Measurements from ENCODE around the gene ABCC1. TPM values are rescaled to one million over a fixed set of nuclear protein-coding genes. Genes with fewer than 3 reads are reported as not detected.

ABCC1 gene
- polyA plus RNA-seq, 1 donor from 2014 or later, result 3.0 TPM

DNA sequence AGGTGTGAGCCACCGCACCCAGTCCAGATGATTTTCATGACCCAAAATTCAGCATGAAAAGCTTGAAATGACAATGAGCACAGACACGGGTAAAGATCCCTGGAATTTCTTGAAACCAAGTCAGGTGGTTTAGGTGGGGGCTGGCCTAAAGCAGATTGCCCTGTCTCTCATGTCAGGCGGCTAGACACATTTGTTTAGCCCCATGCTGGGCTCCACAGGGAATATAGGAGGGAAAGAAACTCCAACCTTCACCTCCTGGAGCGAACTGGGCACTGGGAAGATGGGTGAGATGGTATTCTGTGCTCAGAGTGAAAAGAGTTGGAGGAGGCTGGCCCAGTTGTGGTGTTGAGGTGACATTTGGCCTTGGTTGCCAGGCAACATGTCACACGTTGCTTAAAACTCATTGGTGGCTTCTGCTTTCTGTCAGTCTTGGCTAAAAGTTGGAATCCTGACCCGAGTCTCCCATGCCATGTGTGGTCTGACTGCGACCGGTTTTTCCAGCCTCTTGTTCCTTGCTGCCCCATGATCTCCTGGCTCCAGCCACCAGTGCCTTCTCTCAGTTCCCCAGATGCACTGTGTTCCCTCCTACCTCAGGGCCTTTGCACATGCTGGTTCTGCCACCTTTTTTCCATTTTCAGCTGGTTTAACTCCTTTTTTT is 160.2 kb downstream of the ABCC1 start:
- Histone ChIP-seq H3K79me2 (replicated peaks; ENCODE audit: insufficient read depth, low read length) (no peaks in the 10 kb centered on the region), H3K9ac (ENCODE audit: low read length) (no peak overlapping the region), H4K20me1 (ENCODE audit: insufficient read depth) (no peaks in the 10 kb centered on the region), H3K4me3 (ENCODE audit: low read length) (no peak overlapping the region), H2AFZ (ENCODE audit: low read depth, low read length) (no peak overlapping the region), H3K36me3 (ENCODE audit: insufficient read depth, low read length) (no peaks in the 10 kb centered on the region), H3K27me3 (ENCODE audit: insufficient read depth, low read depth, low read length) (no peaks in the 10 kb centered on the region), H3K27ac (ENCODE audit: low read length) (no peak overlapping the region), H3K9me2 (ENCODE audit: insufficient read depth, low read length) (no peaks in the 10 kb centered on the region), H3K9me3 (ENCODE audit: low read length) (no peaks in the 10 kb centered on the region), H3K4me2 (ENCODE audit: low read length) (no peak overlapping the region), H3F3A (ENCODE audit: insufficient read depth, low read length, poor library complexity, severe bottlenecking) (no peaks in the 10 kb centered on the region)
- TF ChIP-seq, protein P1, sequence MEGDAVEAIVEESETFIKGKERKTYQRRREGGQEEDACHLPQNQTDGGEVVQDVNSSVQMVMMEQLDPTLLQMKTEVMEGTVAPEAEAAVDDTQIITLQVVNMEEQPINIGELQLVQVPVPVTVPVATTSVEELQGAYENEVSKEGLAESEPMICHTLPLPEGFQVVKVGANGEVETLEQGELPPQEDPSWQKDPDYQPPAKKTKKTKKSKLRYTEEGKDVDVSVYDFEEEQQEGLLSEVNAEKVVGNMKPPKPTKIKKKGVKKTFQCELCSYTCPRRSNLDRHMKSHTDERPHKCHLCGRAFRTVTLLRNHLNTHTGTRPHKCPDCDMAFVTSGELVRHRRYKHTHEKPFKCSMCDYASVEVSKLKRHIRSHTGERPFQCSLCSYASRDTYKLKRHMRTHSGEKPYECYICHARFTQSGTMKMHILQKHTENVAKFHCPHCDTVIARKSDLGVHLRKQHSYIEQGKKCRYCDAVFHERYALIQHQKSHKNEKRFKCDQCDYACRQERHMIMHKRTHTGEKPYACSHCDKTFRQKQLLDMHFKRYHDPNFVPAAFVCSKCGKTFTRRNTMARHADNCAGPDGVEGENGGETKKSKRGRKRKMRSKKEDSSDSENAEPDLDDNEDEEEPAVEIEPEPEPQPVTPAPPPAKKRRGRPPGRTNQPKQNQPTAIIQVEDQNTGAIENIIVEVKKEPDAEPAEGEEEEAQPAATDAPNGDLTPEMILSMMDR (IDR thresholded peaks at IDR 0.05; ENCODE audit: poor library complexity, severe bottlenecking), result no peak
- TF ChIP-seq EP300 (conservative IDR thresholded peaks at IDR 0.05; ENCODE audit: poor library complexity, severe bottlenecking) (no peak), POLR2AphosphoS5 (IDR thresholded peaks at IDR 0.05) (no peak), EZH2 (IDR thresholded peaks at IDR 0.05; ENCODE audit: borderline replicate concordance, insufficient read depth, low read length, poor library complexity, severe bottlenecking) (no peak), SMC3 (conservative IDR thresholded peaks at IDR 0.05; ENCODE audit: poor library complexity) (no peak), RAD21 (conservative IDR thresholded peaks at IDR 0.05) (no peak), REST (IDR thresholded peaks at IDR 0.05; ENCODE audit: borderline replicate concordance) (no peak), MXI1 (conservative IDR thresholded peaks at IDR 0.05; ENCODE audit: poor library complexity, severe bottlenecking) (no peak), TAF1 (IDR thresholded peaks at IDR 0.05; ENCODE audit: low read depth) (no peak)

- Histone ChIP-seq H3K9me3 (ENCODE audit: low read length) (no peaks in the 10 kb centered on the region), H4K20me1 (ENCODE audit: insufficient read depth) (no peaks in the 10 kb centered on the region), H3K4me2 (ENCODE audit: low read length) (no peak overlapping the region), H3K4me3 (ENCODE audit: low read length) (no peak overlapping the region), H3K27me3 (ENCODE audit: insufficient read depth, low read depth, low read length) (no peaks in the 10 kb centered on the region), H3K9ac (ENCODE audit: low read length) (no peak overlapping the region), H3F3A (ENCODE audit: insufficient read depth, low read length, poor library complexity, severe bottlenecking) (no peaks in the 10 kb centered on the region), H3K36me3 (ENCODE audit: insufficient read depth, low read length) (no peaks in the 10 kb centered on the region), H3K79me2 (replicated peaks; ENCODE audit: insufficient read depth, low read length) (no peaks in the 10 kb centered on the region), H3K9me2 (ENCODE audit: insufficient read depth, low read length) (no peaks in the 10 kb centered on the region), H2AFZ (ENCODE audit: low read depth, low read length) (no peak overlapping the region), H3K27ac (ENCODE audit: low read length) (no peak overlapping the region)
- TF ChIP-seq, protein P1 (IDR thresholded peaks at IDR 0.05; ENCODE audit: poor library complexity, severe bottlenecking), result no peak
- TF ChIP-seq MXI1 (conservative IDR thresholded peaks at IDR 0.05; ENCODE audit: poor library complexity, severe bottlenecking) (no peak), SMC3 (conservative IDR thresholded peaks at IDR 0.05; ENCODE audit: poor library complexity) (no peak), POLR2AphosphoS5 (IDR thresholded peaks at IDR 0.05) (no peak), EZH2 (IDR thresholded peaks at IDR 0.05; ENCODE audit: borderline replicate concordance, insufficient read depth, low read length, poor library complexity, severe bottlenecking) (no peak), REST (IDR thresholded peaks at IDR 0.05; ENCODE audit: borderline replicate concordance) (no peak), EP300 (conservative IDR thresholded peaks at IDR 0.05; ENCODE audit: poor library complexity, severe bottlenecking) (no peak), RAD21 (conservative IDR thresholded peaks at IDR 0.05) (no peak), TAF1 (IDR thresholded peaks at IDR 0.05; ENCODE audit: low read depth) (no peak)
Observed at GRCh38 chr16:16110111-16110490, 160.7 kb downstream of the ABCC1 start.
